Lung (tissue), 12 donors: ENCODE results near the gene RHOB. TPM values are rescaled to one million over a fixed set of nuclear protein-coding genes. Genes with fewer than 3 reads are reported as not detected.

ENCODE experiments used
- ATAC-seq: fragments of 200-7000 bp; cut with Tn5 transposase; one replicate; pipeline ENCODE4 v1.9.1; 2020; ENCODE audit warnings: moderate number of reproducible peaks; ENCODE audit not compliant: insufficient read depth, low FRiP score
- DNase-seq, 3 donors: peaks; one replicate each; pipeline ENCODE4 v3.0.0-alpha.2; 2013 to 2017
- H3K27ac ChIP-seq, 2 donors: one replicate each; pipeline ENCODE4 v1.5.1; 2013; ENCODE audit warnings: mild to moderate bottlenecking in 2 of 2, moderate library complexity in 2 of 2, control low read depth in 1 of 2, inconsistent platforms in 1 of 2, low read depth in 1 of 2, low read length in 1 of 2
- H3K27me3 ChIP-seq, 3 donors: one replicate each; pipeline ENCODE4 v1.5.1; 2013; ENCODE audit warnings: low read length in 2 of 3; ENCODE audit not compliant: control insufficient read depth in 3 of 3, insufficient read depth in 3 of 3
- H3K36me3 ChIP-seq, 4 donors: one replicate each; pipeline ENCODE4 v1.5.1; 2013; ENCODE audit warnings: low read length in 4 of 4, mild to moderate bottlenecking in 1 of 4, moderate library complexity in 1 of 4; ENCODE audit not compliant: control insufficient read depth in 4 of 4, insufficient read depth in 4 of 4
- H3K4me1 ChIP-seq, 5 donors: one replicate each; pipeline ENCODE4 v1.5.1; 2013; ENCODE audit warnings: low read length in 5 of 5, mild to moderate bottlenecking in 2 of 5, moderate library complexity in 1 of 5; ENCODE audit not compliant: control insufficient read depth in 5 of 5, insufficient read depth in 5 of 5
- H3K4me3 ChIP-seq: one replicate; pipeline ENCODE4 v1.5.1; 2013; ENCODE audit warnings: mild to moderate bottlenecking, control low read depth, moderate library complexity
- H3K9ac ChIP-seq, 2 donors: one replicate each; pipeline ENCODE4 v1.5.1; 2013; ENCODE audit warnings: low read length in 2 of 2, control low read depth in 1 of 2; ENCODE audit not compliant: insufficient read depth in 1 of 2
- H3K9me3 ChIP-seq, 4 donors: one replicate each; pipeline ENCODE4 v1.5.1; 2013; ENCODE audit warnings: low read length in 3 of 4, mild to moderate bottlenecking in 1 of 4, moderate library complexity in 1 of 4; ENCODE audit not compliant: control insufficient read depth in 4 of 4, insufficient read depth in 3 of 4
- WGBS, 2 donors: extraction: QIAGEN DNeasy Blood & Tissue Kit; methylation state at CpG; one replicate each; pipeline ENCODE4 v1.1.7; 2013; 5-methylcytosine and 5-hydroxymethylcytosine counted together
- polyA plus RNA-seq, 2 donors: library from polyadenylated mRNA; stranded (reverse); fragments of 200-250 nt; gene quantifications; one replicate each; pipeline ENCODE4 v1.2.1, GENCODE V29; 2013
- total RNA-seq, 2 donors: library from RNA; depleted of rRNA in 1 of 2; stranded (reverse); fragments of >200 nt in 1 of 2; gene quantifications; one replicate each; pipeline ENCODE4 v1.2.1, GENCODE V29; 2014 to 2021
- TF ChIP-seq, protein P1 (sequence below): IDR thresholded peaks from 2 replicates; pipeline ENCODE4 v1.5.1; 2012; ENCODE audit warnings: mild to moderate bottlenecking; ENCODE audit errors: control extremely low read depth, extremely low read depth
- donor health status: control.
- donor health status: control.
- donor health status: Bipolar disorder and iron deficiency.
- donor health status: healthy.
- donor health status: DM: yes; HTN: yes; CAD: no.

Gene RHOB
- total and polyA plus RNA-seq, 4 donors = 93.2 to 354 (median 249) TPM

DNA sequence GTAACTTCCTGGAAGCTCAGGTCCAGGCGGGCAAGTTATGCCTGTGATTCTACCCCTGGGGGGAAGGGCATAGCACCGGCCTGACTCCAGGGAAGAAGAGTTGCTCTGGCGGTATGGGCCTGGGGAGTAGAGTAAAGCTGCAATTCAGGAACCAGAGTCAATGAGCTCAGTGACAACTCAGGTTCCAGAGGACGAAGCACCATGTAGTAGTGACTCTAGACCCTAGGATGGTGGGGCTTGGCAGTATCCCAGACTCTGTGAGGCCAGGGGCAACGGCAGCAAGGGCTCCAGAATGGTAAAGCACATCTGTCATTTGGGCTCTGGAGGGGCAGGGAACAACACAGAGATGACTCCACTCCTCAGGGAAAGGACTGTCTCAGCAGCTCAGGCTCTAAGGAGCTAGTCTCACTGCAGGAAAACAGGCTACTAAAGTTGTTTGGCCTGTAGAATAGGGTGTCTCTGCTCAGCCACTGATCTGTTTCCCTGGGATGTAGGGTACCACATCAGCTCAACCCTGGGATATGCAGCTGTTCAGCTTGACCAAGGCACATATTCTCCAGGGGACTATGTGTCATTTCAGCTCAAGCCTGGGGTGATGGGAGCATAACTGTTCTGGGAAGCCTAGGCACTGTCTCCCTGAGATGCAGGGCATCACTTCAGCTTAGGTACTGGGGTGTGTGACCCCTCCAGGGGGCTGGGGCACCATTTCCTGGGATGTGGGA lies 36.2 kb upstream of the RHOB start:
- no peaks in the 10 kb centered on the region for H3K4me1 ChIP-seq
- ATAC-seq = no peak
- H3K36me3 ChIP-seq = no peaks in the 10 kb centered on the region
- no peaks in the 10 kb centered on the region for H3K27me3 ChIP-seq
- no peak overlapping the region for H3K27ac ChIP-seq
- no peak overlapping the region for H3K4me3 ChIP-seq
- WGBS, 2 donors = 88 to 93% methylated on average over 5 of the region's 5 CpGs
- peaks cover 0 to 16% (median 5%) of the 10 kb centered on the region in 4 donors for H3K9me3 ChIP-seq
- TF ChIP-seq, protein P1, sequence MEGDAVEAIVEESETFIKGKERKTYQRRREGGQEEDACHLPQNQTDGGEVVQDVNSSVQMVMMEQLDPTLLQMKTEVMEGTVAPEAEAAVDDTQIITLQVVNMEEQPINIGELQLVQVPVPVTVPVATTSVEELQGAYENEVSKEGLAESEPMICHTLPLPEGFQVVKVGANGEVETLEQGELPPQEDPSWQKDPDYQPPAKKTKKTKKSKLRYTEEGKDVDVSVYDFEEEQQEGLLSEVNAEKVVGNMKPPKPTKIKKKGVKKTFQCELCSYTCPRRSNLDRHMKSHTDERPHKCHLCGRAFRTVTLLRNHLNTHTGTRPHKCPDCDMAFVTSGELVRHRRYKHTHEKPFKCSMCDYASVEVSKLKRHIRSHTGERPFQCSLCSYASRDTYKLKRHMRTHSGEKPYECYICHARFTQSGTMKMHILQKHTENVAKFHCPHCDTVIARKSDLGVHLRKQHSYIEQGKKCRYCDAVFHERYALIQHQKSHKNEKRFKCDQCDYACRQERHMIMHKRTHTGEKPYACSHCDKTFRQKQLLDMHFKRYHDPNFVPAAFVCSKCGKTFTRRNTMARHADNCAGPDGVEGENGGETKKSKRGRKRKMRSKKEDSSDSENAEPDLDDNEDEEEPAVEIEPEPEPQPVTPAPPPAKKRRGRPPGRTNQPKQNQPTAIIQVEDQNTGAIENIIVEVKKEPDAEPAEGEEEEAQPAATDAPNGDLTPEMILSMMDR = no peak
- no peak overlapping the region for H3K9ac ChIP-seq
- no peak for DNase-seq

- Histone ChIP-seq H3K4me1 (no peaks in the 10 kb centered on the region), H3K9ac (no peak overlapping the region), H3K27ac (no peak overlapping the region), H3K27me3 (no peaks in the 10 kb centered on the region), H3K4me3 (no peak overlapping the region), H3K36me3 (no peaks in the 10 kb centered on the region), H3K9me3 (peaks cover 0 to 16% (median 5%) of the 10 kb centered on the region in 4 donors)
- TF ChIP-seq, protein P1 = peak; percentile 78
- ATAC-seq (peak; percentile 98), DNase-seq (peak; percentile 36 to 59 (median 57))
- 20 to 31% methylated on average over 3 of the region's 3 CpGs for WGBS, 2 donors
Measured at GRCh38 chr2:20411361-20411894, 35.4 kb upstream of the RHOB start.

GRCh38 chr2:20414806-20415205 lies 32.1 kb upstream of the RHOB start:
- Histone ChIP-seq H3K27ac (no peak overlapping the region), H3K4me3 (no peak overlapping the region), H3K27me3 (no peaks in the 10 kb centered on the region), H3K4me1 (peaks cover 0 to 11% (median 5%) of the 10 kb centered on the region in 5 donors), H3K9ac (no peak overlapping the region), H3K9me3 (peaks cover 0 to 4% (median 2%) of the 10 kb centered on the region in 4 donors), H3K36me3 (no peaks in the 10 kb centered on the region)
- WGBS, 2 donors = 91 to 98% methylated on average over 3 of the region's 3 CpGs
- DNase-seq = no peak
- ATAC-seq = no peak
- TF ChIP-seq, protein P1 = no peak
